K562 (cell line): ENCODE results near the gene GIMAP8. TPM values are rescaled to one million over a fixed set of nuclear protein-coding genes. Genes with fewer than 3 reads are reported as not detected.

Experiments used
- CHAMP1 ChIP-seq: fragments of 450-650 bp; IDR thresholded peaks from 2 replicates; pipeline ENCODE4 v1.6.1; 2016; ENCODE audit warnings: mild to moderate bottlenecking
- CREM ChIP-seq: IDR thresholded peaks from 2 replicates; pipeline ENCODE4 v1.6.1; 2014; ENCODE audit warnings: antibody characterized with exemption, low read depth
- MXI1 ChIP-seq: IDR thresholded peaks from 2 replicates; pipeline ENCODE4 v1.6.1; 2011; ENCODE audit warnings: low read depth, mild to moderate bottlenecking, improper control_type of control experiment, low read length
- NR0B1 ChIP-seq: fragments of 450-650 bp; IDR thresholded peaks from one replicate; pipeline ENCODE4 v1.6.1; 2018; ENCODE audit warnings: mild to moderate bottlenecking, moderate library complexity; ENCODE audit not compliant: partially characterized antibody
- RBM22 ChIP-seq: fragments of 200-400 bp; formaldehyde crosslinking; IDR thresholded peaks from 2 replicates; pipeline ENCODE4 v1.6.1; 2018; ENCODE audit warnings: low read length, low read depth; ENCODE audit not compliant: poor library complexity, severe bottlenecking
- RBM39 ChIP-seq: fragments of 200-400 bp; formaldehyde crosslinking; optimal IDR thresholded peaks from 2 replicates; pipeline ENCODE3; 2018; ENCODE audit warnings: low read depth, low read length
- RCOR1 ChIP-seq, 2 experiments: IDR thresholded peaks; 2 replicates each; pipeline ENCODE4 v1.6.1; 2012; ENCODE audit warnings: low read depth in 2 of 2, low read length in 2 of 2, borderline replicate concordance in 1 of 2, improper control_type of control experiment in 1 of 2
- RERE ChIP-seq: sonication (generic); formaldehyde crosslinking; IDR thresholded peaks from 2 replicates; pipeline ENCODE4 v1.8.0; 2023; ENCODE audit warnings: missing genetic modification reagents, mild to moderate bottlenecking, borderline replicate concordance
- ZBTB34 ChIP-seq: fragments of 250-450 bp; sonication (Bioruptor Pico); IDR thresholded peaks from 2 replicates; pipeline ENCODE4 v1.8.0; 2021; ENCODE audit warnings: mild to moderate bottlenecking, moderate library complexity
- ZBTB5 ChIP-seq: fragments of 450-650 bp; IDR thresholded peaks from 2 replicates; pipeline ENCODE4 v1.6.1; 2017; ENCODE audit warnings: antibody characterized with exemption
- ZNF512 ChIP-seq: IDR thresholded peaks from 2 replicates; pipeline ENCODE4 v1.6.1; 2016; ENCODE audit warnings: missing genetic modification characterization, missing compliant biosample characterization
- polyA plus RNA-seq, 8 experiments: library from polyadenylated mRNA; depleted of rRNA in 4 of 8; stranded (reverse) in 5 of 8; unstranded in 3 of 8; fragments of >200 nt; fragmentation: Nextera tagmentation in 2 of 8; fragmentation: Illumina TruSeq in 1 of 8; extraction: Ambion mirVana in 2 of 8; extraction: Trizol in 1 of 8; gene quantifications; 2 replicates each; pipeline versions ENCODE4 v1.2.1 to v1.2.3, GENCODE V29; 2011 to 2014; ENCODE audit warnings: inconsistent platforms in 1 of 8, missing spikeins in 1 of 8
- total RNA-seq, 7 experiments: library from RNA; depleted of rRNA in 6 of 7; stranded (reverse); fragments of >200 nt in 6 of 7; fragmentation: Illumina TruSeq in 2 of 7; extraction: Trizol in 2 of 7; gene quantifications; 2 replicates each; pipeline versions ENCODE4 v1.2.1 to v1.2.3, GENCODE V29; 2011 to 2021; ENCODE audit warnings: low replicate concordance in 1 of 7

The GIMAP8 gene
- total and polyA plus RNA-seq, 9 of the 15 experiments (the other 6 are each of a cell fraction or from before 2014, with no cell fraction given): not detected

GRCh38 chr7:150405584-150406311 lies 44.7 kb upstream of the GIMAP8 start (continued):
- TF ChIP-seq ZNF512 (tag) (no peak), RBM39 (no peak), NR0B1 (no peak), MXI1 (no peak; the same call in 1 of the 2 replicates), CHAMP1 (no peak), ZBTB5 (no peak), CREM (no peak), RERE (no peak; the same call in 1 of the 2 replicates), RBM22 (no peak), RCOR1 (IDR thresholded peaks at IDR 0.05; ENCODE audit: borderline replicate concordance in 1 of 2, low read depth in 2 of 2, low read length in 2 of 2) (peak in 1 of 2 experiments; percentile 24; a peak in 1 of 4 replicates), ZBTB34 (CRISPR knock-in tag) (no peak)
